Measurements from ENCODE around the gene AMFR. TPM values are rescaled to one million over a fixed set of nuclear protein-coding genes. Genes with fewer than 3 reads are reported as not detected.

The AMFR gene
- polyA plus RNA-seq, 1 donor (not counting 4 experiments of a cell fraction or from before 2014, with no cell fraction given), result 36.9 TPM

- H2AFZ ChIP-seq (ENCODE audit: control insufficient read depth, low read length), result no peak overlapping the region
- H3K27ac ChIP-seq (ENCODE audit: control insufficient read depth, insufficient read depth, low read length), result no peak overlapping the region
- H3K36me3 ChIP-seq (ENCODE audit: control insufficient read depth in 2 of 2, extremely low read depth in 1 of 2, insufficient read depth in 2 of 2, low read length in 2 of 2), result no peaks in the 10 kb centered on the region
- no peaks in the 10 kb centered on the region for H3K79me2 ChIP-seq (ENCODE audit: control insufficient read depth, insufficient read depth, low read length)
- no peaks in the 10 kb centered on the region for H4K20me1 ChIP-seq (ENCODE audit: control insufficient read depth, extremely low read depth, insufficient read depth, low read length)
- H3K9ac ChIP-seq (ENCODE audit: control insufficient read depth, extremely low read depth, insufficient read depth, low read length), result no peak overlapping the region
- dilution Hi-C loops (cut with MboI; ENCODE audit: extremely low pct_ligation_motif_present, low sequenced_read_pairs), result no loop called here
- FAIRE-seq, result no peak
- H3K4me2 ChIP-seq (ENCODE audit: control insufficient read depth, extremely low read depth, insufficient read depth, low read depth, low read length), result no peak overlapping the region
- H3K9me1 ChIP-seq (ENCODE audit: control insufficient read depth, extremely low read depth, insufficient read depth, low read length), result no peaks in the 10 kb centered on the region
- H3K4me1 ChIP-seq (ENCODE audit: control insufficient read depth, extremely low read depth, insufficient read depth, low read length), result no peaks in the 10 kb centered on the region
- DNase-seq (ENCODE audit: low read depth, low spot score), result no peak
- H3K4me3 ChIP-seq (ENCODE audit: control insufficient read depth in 2 of 3, extremely low read depth in 1 of 3, insufficient read depth in 2 of 3, low read depth in 1 of 3, low read length in 3 of 3), result no peak overlapping the region
- H3K9me3 ChIP-seq (ENCODE audit: control insufficient read depth, low read depth, low read length), result no peaks in the 10 kb centered on the region
- TF ChIP-seq, protein P1, sequence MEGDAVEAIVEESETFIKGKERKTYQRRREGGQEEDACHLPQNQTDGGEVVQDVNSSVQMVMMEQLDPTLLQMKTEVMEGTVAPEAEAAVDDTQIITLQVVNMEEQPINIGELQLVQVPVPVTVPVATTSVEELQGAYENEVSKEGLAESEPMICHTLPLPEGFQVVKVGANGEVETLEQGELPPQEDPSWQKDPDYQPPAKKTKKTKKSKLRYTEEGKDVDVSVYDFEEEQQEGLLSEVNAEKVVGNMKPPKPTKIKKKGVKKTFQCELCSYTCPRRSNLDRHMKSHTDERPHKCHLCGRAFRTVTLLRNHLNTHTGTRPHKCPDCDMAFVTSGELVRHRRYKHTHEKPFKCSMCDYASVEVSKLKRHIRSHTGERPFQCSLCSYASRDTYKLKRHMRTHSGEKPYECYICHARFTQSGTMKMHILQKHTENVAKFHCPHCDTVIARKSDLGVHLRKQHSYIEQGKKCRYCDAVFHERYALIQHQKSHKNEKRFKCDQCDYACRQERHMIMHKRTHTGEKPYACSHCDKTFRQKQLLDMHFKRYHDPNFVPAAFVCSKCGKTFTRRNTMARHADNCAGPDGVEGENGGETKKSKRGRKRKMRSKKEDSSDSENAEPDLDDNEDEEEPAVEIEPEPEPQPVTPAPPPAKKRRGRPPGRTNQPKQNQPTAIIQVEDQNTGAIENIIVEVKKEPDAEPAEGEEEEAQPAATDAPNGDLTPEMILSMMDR (optimal IDR thresholded peaks at IDR 0.05 in 1 of 3, IDR thresholded peaks at IDR 0.05 in 1 of 3, conservative IDR thresholded peaks at IDR 0.05 in 1 of 3; ENCODE audit: extremely low read depth in 1 of 3, insufficient read depth in 2 of 3, low read length in 3 of 3), result no peak
- H3K27me3 ChIP-seq (ENCODE audit: control insufficient read depth, extremely low read depth, insufficient read depth, low read length), result peaks cover 6% of the 10 kb centered on the region
Measured at GRCh38 chr16:56312028-56312300, 113.4 kb downstream of the AMFR start.

Other genes starting within 250 kb of the AMFR start
- 0.05 to 0.26 TPM (median 0.13 TPM) in 3 replicates for gene GNAO1, start 234.1 kb downstream of the AMFR start, polyA plus RNA-seq
- 59.9 to 98.2 TPM (median 81.5 TPM) in 3 replicates for gene NUDT21, start 25.8 kb upstream of the AMFR start, polyA plus RNA-seq
- gene OGFOD1, start 26.0 kb upstream of the AMFR start, polyA plus RNA-seq, result 47.3 to 112 TPM (median 70.5 TPM) in 3 replicates
- 43.5 to 76.1 TPM (median 62.3 TPM) in 3 replicates for gene BBS2, start 94.5 kb upstream of the AMFR start, polyA plus RNA-seq
- 0.77 to 2.1 TPM in 2 of 3 replicates, not detected in the other for gene MT4, start 139.5 kb upstream of the AMFR start, polyA plus RNA-seq
- gene MT3, start 164.0 kb upstream of the AMFR start, polyA plus RNA-seq, result not detected in 3 replicates
- gene MT2A, start 183.0 kb upstream of the AMFR start, polyA plus RNA-seq, result 489 to 1,016 TPM (median 990 TPM) in 3 replicates
- 394 to 1,732 TPM (median 404 TPM) in 3 replicates for gene MT1E, start 200.2 kb upstream of the AMFR start, polyA plus RNA-seq
- 0.20 to 0.74 TPM (median 0.24 TPM) in 3 replicates for gene MT1M, start 207.1 kb upstream of the AMFR start, polyA plus RNA-seq
- gene MT1A, start 213.1 kb upstream of the AMFR start, polyA plus RNA-seq, result not detected in 3 replicates
- not detected in 3 replicates for gene MT1B, start 226.3 kb upstream of the AMFR start, polyA plus RNA-seq
- 1.5 to 4.1 TPM (median 2.3 TPM) in 3 replicates for gene MT1F, start 232.4 kb upstream of the AMFR start, polyA plus RNA-seq
- gene MT1G, start 242.5 kb upstream of the AMFR start, polyA plus RNA-seq, result 8.4 to 21.5 TPM (median 9.8 TPM) in 3 replicates
- gene MT1H, start 244.3 kb upstream of the AMFR start, polyA plus RNA-seq, result 0.79 to 4.0 TPM in 2 of 3 replicates, not detected in the other

Measured in keratinocyte (primary cell).